ENCODE data around the gene ZNF219.
"Not testable (repeated sequence)": the region's sequence is repeated elsewhere in the genome, so short reads cannot be mapped to it uniquely, and the experiment has no call there.

The ZNF219 gene

DNA sequence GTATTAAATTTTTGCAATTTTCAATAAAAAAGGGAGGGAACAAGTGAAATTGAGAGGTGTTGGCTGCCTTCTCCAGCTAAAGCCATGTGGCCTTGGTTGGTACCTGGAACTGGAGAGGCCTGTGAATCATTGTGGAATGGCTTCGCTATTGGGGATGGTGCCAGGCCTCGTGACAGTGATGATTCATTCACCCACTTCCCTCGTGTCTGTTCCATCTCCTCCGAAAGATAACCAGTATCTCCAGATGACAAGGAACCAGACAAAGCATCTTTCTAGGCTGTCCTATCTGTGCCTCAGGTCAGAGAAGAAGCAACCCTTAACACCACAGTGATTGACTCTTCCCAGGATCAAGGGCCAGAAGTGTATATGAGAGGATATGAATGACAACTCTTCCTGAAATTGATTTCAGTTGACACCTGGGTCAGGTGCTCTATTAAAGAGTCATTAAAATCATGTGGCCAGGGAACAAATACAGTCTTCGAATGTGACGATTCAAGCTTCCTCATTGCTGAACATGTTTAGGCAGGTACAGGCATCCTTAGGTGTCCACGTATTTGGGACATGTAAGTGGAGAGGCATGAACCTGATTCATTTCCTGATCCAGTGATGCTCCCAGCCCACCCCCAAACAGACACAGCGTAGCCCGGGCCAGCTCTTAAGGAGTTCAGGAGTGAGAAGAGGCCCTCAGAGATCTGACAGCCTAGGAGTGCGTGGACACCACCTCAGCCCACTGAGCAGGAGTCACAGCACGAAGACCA, 56.6 kb downstream of the ZNF219 start, which contains the start of gene RNASE7:
RNASE7 (plus strand) TSS at position 687 of the 758 bp plus-strand sequence. CDS start 631 bp downstream, outside the sequence.
- DNase-seq = no peak

DNA sequence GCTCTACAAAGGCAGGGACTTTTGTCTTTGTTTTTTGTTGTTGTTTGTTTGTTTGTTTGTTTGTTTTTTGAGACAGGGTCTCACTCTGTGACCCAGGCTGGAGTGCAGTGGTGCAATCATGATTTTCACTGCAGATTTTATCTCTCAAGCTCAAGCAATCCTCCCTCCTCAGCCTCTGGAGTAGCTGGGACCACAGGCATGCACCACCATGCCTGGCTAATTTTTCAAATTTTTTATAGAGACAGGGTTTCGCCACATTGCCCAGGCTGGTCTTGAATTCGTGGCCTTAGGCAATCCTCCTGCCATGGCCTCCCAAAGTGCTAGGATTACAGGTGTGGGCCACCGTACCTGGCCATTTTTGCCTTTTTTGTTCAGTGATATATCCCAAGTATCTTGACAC, 57.5 kb downstream of the ZNF219 start:
- DNase-seq = not testable (repeated sequence)

DNA sequence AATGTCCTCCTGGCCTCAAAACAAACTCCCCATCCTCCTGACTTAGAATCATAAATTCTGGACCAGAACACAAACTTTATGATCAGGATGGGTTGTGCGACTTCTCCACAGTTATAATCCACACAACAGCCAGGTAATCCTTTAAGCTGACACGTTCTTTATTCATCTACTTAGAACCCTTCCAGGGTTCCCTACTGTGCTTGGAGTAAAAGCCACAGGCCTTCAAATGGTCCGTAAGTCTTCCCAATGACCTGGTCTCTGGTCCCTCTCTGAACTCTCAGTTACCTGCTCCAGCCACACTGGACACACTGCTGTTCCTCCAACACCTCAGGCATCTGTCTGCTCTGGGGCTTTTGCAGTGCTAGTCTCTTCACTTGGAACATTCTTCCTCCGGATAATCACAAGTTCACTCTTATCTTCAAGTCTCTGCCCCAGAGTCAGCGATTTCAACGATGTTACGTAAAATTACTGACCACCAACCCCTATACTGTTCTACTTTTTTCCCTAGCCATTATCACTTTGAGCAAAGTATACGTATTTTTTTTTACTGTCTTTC, 58.0 kb downstream of the ZNF219 start:
- no peak for DNase-seq
